GM23338 (cell line): Measurements from ENCODE around the gene ZBTB44.

Experiments used
- ETS1 ChIP-seq: IDR thresholded peaks from 2 replicates; pipeline ENCODE4 v1.6.1; 2016; ENCODE audit warnings: antibody characterized with exemption
- EZH2 ChIP-seq: fragments of 200-600 bp; sonication (generic); IDR thresholded peaks from one replicate; pipeline ENCODE4 v1.8.0; 2017; ENCODE audit warnings: antibody characterized with exemption, mild to moderate bottlenecking, low read depth; ENCODE audit not compliant: unreplicated experiment
- EZH2phosphoT487 ChIP-seq: fragments of 200-600 bp; sonication (generic); IDR thresholded peaks from one replicate; pipeline ENCODE4 v1.8.1; 2018; ENCODE audit warnings: antibody characterized with exemption; ENCODE audit not compliant: unreplicated experiment
- POLR2AphosphoS5 ChIP-seq: IDR thresholded peaks from 2 replicates; pipeline ENCODE4 v1.6.1; 2016; ENCODE audit warnings: antibody characterized with exemption, low read depth
- REST ChIP-seq: IDR thresholded peaks from one replicate; pipeline ENCODE4 v1.6.1; 2018; ENCODE audit warnings: antibody characterized with exemption; ENCODE audit not compliant: unreplicated experiment
- TF ChIP-seq, protein P1 (sequence below), 2 experiments: fragments of 200-600 bp in 1 of 2; sonication (generic) in 1 of 2; conservative IDR thresholded peaks; 2 replicates each; pipeline versions ENCODE4 v1.5.1 to v1.6.1; 2016 to 2017; ENCODE audit warnings: antibody characterized with exemption in 2 of 2, low read depth in 2 of 2, mild to moderate bottlenecking in 2 of 2, moderate library complexity in 1 of 2

GRCh38 chr11:130213979-130214281, 100.8 kb downstream of the ZBTB44 start:
- TF ChIP-seq POLR2AphosphoS5, result no peak
- TF ChIP-seq, protein P1, sequence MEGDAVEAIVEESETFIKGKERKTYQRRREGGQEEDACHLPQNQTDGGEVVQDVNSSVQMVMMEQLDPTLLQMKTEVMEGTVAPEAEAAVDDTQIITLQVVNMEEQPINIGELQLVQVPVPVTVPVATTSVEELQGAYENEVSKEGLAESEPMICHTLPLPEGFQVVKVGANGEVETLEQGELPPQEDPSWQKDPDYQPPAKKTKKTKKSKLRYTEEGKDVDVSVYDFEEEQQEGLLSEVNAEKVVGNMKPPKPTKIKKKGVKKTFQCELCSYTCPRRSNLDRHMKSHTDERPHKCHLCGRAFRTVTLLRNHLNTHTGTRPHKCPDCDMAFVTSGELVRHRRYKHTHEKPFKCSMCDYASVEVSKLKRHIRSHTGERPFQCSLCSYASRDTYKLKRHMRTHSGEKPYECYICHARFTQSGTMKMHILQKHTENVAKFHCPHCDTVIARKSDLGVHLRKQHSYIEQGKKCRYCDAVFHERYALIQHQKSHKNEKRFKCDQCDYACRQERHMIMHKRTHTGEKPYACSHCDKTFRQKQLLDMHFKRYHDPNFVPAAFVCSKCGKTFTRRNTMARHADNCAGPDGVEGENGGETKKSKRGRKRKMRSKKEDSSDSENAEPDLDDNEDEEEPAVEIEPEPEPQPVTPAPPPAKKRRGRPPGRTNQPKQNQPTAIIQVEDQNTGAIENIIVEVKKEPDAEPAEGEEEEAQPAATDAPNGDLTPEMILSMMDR (conservative IDR thresholded peaks at IDR 0.05; ENCODE audit: low read depth in 2 of 2), result no peak
- no peak for TF ChIP-seq EZH2
- no peak for TF ChIP-seq ETS1
- no peak for TF ChIP-seq REST
- TF ChIP-seq EZH2phosphoT487, result no peak
